ENCODE measurements around the gene ZBTB7C.

ZBTB7C gene

GRCh38 chr18:48133671-48134251 lies 275.4 kb downstream of the ZBTB7C start:
- no peak for DNase-seq

GRCh38 chr18:48132797-48133655 lies 276.2 kb downstream of the ZBTB7C start:
- DNase-seq: no peak

- DNase-seq: no peak
Measured at GRCh38 chr18:48131042-48131441, 278.1 kb downstream of the ZBTB7C start.

GRCh38 chr18:48129621-48130082 lies 279.5 kb downstream of the ZBTB7C start:
- no peak for DNase-seq

GRCh38 chr18:48127606-48128005 lies 281.6 kb downstream of the ZBTB7C start:
- no peak for DNase-seq

GRCh38 chr18:48126240-48126639 lies 282.9 kb downstream of the ZBTB7C start:
- no peak for DNase-seq

- no peak for DNase-seq
Measured at GRCh38 chr18:48125724-48126123, 283.5 kb downstream of the ZBTB7C start.

GRCh38 chr18:48124857-48125626 lies 284.1 kb downstream of the ZBTB7C start:
- no peak for DNase-seq

GRCh38 chr18:48123941-48124340 lies 285.2 kb downstream of the ZBTB7C start:
- no peak for DNase-seq

- DNase-seq: no peak
Measured at GRCh38 chr18:48123324-48123723, 285.9 kb downstream of the ZBTB7C start.

GRCh38 chr18:48122816-48123215 lies 286.4 kb downstream of the ZBTB7C start:
- DNase-seq: no peak

GRCh38 chr18:48122376-48122775 lies 286.8 kb downstream of the ZBTB7C start:
- DNase-seq: no peak

GRCh38 chr18:48121752-48122151 lies 287.4 kb downstream of the ZBTB7C start:
- no peak for DNase-seq

- no peak for DNase-seq
Measured at GRCh38 chr18:48119204-48119603, 290.0 kb downstream of the ZBTB7C start.

- no peak for DNase-seq
Measured at GRCh38 chr18:48116873-48117630, 292.1 kb downstream of the ZBTB7C start.

GRCh38 chr18:48116017-48116416 lies 293.2 kb downstream of the ZBTB7C start:
- DNase-seq: no peak

- no peak for DNase-seq
Measured at GRCh38 chr18:48113691-48114090, 295.5 kb downstream of the ZBTB7C start.

GRCh38 chr18:48111587-48111986 lies 297.6 kb downstream of the ZBTB7C start:
- DNase-seq: no peak

- no peak for DNase-seq
Measured at GRCh38 chr18:48110797-48111196, 298.4 kb downstream of the ZBTB7C start.

- DNase-seq: no peak
Measured at GRCh38 chr18:48109961-48110493, 299.2 kb downstream of the ZBTB7C start.

GRCh38 chr18:48108136-48108535 lies 301.0 kb downstream of the ZBTB7C start:
- no peak for DNase-seq

- no peak for DNase-seq
Measured at GRCh38 chr18:48106976-48107781, 302.0 kb downstream of the ZBTB7C start.
